ENCODE data around the gene ZNF302.

DNA sequence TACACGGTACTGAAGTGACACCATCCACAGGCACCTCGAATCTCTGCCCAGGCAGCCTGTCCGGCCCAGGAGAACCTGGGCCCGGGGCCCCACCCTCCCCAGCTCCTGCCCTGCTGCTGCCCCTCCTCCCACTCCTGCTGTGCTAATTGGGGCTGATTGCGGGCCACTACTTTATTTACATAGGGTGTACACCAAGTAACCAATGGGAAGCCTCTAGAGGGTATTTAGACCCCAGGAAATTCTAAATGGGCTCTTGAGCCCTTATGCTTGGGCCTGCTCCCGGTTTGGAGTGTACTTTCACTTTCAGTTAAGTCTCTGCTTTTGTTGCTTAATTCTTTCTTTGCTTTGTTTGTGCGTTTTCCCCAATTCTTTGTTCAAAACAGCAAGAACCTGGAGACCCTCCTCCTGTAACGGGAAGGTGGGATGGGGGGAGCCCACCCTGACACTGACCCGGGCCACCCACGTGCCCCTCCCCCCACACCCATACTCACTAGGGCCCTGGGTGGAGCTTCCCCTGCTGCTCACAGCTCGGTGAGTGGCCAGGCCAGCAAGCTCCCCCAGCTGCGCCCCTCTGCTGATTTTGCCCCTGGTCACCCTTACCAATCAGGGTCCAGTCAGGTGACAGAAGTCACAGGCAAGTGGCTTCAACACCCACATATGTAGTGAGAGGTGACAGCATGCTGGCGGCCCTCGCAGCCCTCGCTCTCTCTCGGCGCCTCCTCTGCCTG is 10.0 kb upstream of the ZNF302 start:
- TF ChIP-seq, protein P1, sequence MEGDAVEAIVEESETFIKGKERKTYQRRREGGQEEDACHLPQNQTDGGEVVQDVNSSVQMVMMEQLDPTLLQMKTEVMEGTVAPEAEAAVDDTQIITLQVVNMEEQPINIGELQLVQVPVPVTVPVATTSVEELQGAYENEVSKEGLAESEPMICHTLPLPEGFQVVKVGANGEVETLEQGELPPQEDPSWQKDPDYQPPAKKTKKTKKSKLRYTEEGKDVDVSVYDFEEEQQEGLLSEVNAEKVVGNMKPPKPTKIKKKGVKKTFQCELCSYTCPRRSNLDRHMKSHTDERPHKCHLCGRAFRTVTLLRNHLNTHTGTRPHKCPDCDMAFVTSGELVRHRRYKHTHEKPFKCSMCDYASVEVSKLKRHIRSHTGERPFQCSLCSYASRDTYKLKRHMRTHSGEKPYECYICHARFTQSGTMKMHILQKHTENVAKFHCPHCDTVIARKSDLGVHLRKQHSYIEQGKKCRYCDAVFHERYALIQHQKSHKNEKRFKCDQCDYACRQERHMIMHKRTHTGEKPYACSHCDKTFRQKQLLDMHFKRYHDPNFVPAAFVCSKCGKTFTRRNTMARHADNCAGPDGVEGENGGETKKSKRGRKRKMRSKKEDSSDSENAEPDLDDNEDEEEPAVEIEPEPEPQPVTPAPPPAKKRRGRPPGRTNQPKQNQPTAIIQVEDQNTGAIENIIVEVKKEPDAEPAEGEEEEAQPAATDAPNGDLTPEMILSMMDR (IDR thresholded peaks at IDR 0.05 in 8 of 11, conservative IDR thresholded peaks at IDR 0.05 in 3 of 11) = no peak
- TF ChIP-seq POLR2A (IDR thresholded peaks at IDR 0.05) (no peak), POLR2AphosphoS5 (IDR thresholded peaks at IDR 0.05) (no peak)
